CD14-positive monocyte (primary cell): ENCODE results near the gene PTPRN2. TPM values are rescaled to one million over a fixed set of nuclear protein-coding genes. Genes with fewer than 3 reads are reported as not detected.

Experiments used
- DNase-seq, 3 donors: peaks; one replicate each; pipeline ENCODE4 v3.0.0-alpha.2; 2011 to 2022
- H2AFZ ChIP-seq: 2 replicates; pipeline ENCODE4 v1.6.0; 2012; ENCODE audit warnings: mild to moderate bottlenecking, low read depth, low read length, inconsistent platforms; ENCODE audit not compliant: insufficient read depth, poor library complexity, severe bottlenecking
- H3K27ac ChIP-seq, 2 donors: 1 replicate in 1 of 2; 2 replicates in 1 of 2; pipeline ENCODE4 v1.5.1; 2012 to 2013; ENCODE audit warnings: low read length in 2 of 2, control low read depth in 1 of 2, inconsistent platforms in 1 of 2, low read depth in 1 of 2, mild to moderate bottlenecking in 1 of 2
- H3K27me3 ChIP-seq, 2 donors: one replicate each; pipeline versions ENCODE4 v1.6.0 to v1.6.1; 2011 to 2013; ENCODE audit warnings: low read length in 2 of 2; ENCODE audit not compliant: control insufficient read depth in 2 of 2, insufficient read depth in 2 of 2
- H3K36me3 ChIP-seq, 2 donors: replicated peaks in 1 of 2; 1 replicate in 1 of 2; 2 replicates in 1 of 2; pipeline versions ENCODE4 v1.5.1 to v1.6.1; 2012 to 2013; ENCODE audit warnings: low read length in 2 of 2, control low read depth in 1 of 2, inconsistent platforms in 1 of 2, mild to moderate bottlenecking in 1 of 2; ENCODE audit not compliant: insufficient read depth in 2 of 2, control insufficient read depth in 1 of 2
- H3K4me1 ChIP-seq, 2 donors: 1 replicate in 1 of 2; 2 replicates in 1 of 2; pipeline versions ENCODE4 v1.5.1 to v1.6.1; 2012 to 2013; ENCODE audit warnings: low read length in 2 of 2, control low read depth in 1 of 2, inconsistent platforms in 1 of 2, mild to moderate bottlenecking in 1 of 2, moderate library complexity in 1 of 2; ENCODE audit not compliant: insufficient read depth in 2 of 2, control insufficient read depth in 1 of 2
- H3K4me2 ChIP-seq: replicated peaks from 2 replicates; pipeline ENCODE3; 2012; ENCODE audit warnings: low read length, moderate library complexity, mild to moderate bottlenecking; ENCODE audit not compliant: poor library complexity, severe bottlenecking; ENCODE audit errors: extremely low read depth
- H3K4me3 ChIP-seq, 3 experiments: fragments of 200-600 bp in 1 of 3; sonication (generic) in 1 of 3; replicated peaks in 1 of 3; 1 replicate in 2 of 3; 2 replicates in 1 of 3; pipeline ENCODE4 v1.5.1; 2011 to 2013; ENCODE audit warnings: low read length in 3 of 3, mild to moderate bottlenecking in 3 of 3, control low read depth in 2 of 3, low read depth in 2 of 3, inconsistent platforms in 1 of 3, moderate library complexity in 1 of 3
- H3K79me2 ChIP-seq: 2 replicates; pipeline ENCODE4 v1.6.0; 2012; ENCODE audit warnings: mild to moderate bottlenecking, control low read depth, inconsistent platforms, low read length, moderate library complexity; ENCODE audit not compliant: insufficient read depth
- H3K9ac ChIP-seq: 2 replicates; pipeline ENCODE4 v1.6.0; 2017; ENCODE audit warnings: low read length, mild to moderate bottlenecking; ENCODE audit not compliant: insufficient read depth, poor library complexity, severe bottlenecking
- H3K9me3 ChIP-seq, 2 donors: replicated peaks in 1 of 2; 1 replicate in 1 of 2; 2 replicates in 1 of 2; pipeline versions ENCODE4 v1.5.1 to v1.6.1; 2012 to 2013; ENCODE audit warnings: low read length in 2 of 2, control low read depth in 1 of 2; ENCODE audit not compliant: control insufficient read depth in 1 of 2, insufficient read depth in 1 of 2
- H4K20me1 ChIP-seq: 2 replicates; pipeline ENCODE4 v1.6.0; 2012; ENCODE audit warnings: mild to moderate bottlenecking, low read length, control low read depth, moderate library complexity; ENCODE audit not compliant: insufficient read depth
- H3K27ac Mint-ChIP-seq, 7 donors: one replicate each; pipeline ENCODE4 v1.8.0; 2020; ENCODE audit warnings: mild to moderate bottlenecking in 7 of 7, mixed read lengths in 7 of 7, moderate library complexity in 6 of 7, inconsistent platforms in 2 of 7
- H3K27me3 Mint-ChIP-seq, 3 donors: one replicate each; pipeline ENCODE4 v1.8.0; 2021 to 2022; ENCODE audit warnings: low read depth in 3 of 3, mild to moderate bottlenecking in 3 of 3, mixed read lengths in 3 of 3, moderate library complexity in 3 of 3, inconsistent platforms in 1 of 3
- H3K36me3 Mint-ChIP-seq, 2 donors: one replicate each; pipeline ENCODE4 v1.8.0; 2020; ENCODE audit warnings: mixed read lengths in 2 of 2, inconsistent platforms in 1 of 2, mild to moderate bottlenecking in 1 of 2
- H3K4me1 Mint-ChIP-seq: one replicate; pipeline ENCODE4 v1.8.0; 2020; ENCODE audit warnings: mild to moderate bottlenecking, mixed read lengths
- H3K4me3 Mint-ChIP-seq, 2 donors: one replicate each; pipeline ENCODE4 v1.8.0; 2020; ENCODE audit warnings: mild to moderate bottlenecking in 2 of 2, mixed read lengths in 2 of 2, moderate library complexity in 1 of 2
- H3K9me3 Mint-ChIP-seq, 7 donors: one replicate each; pipeline ENCODE4 v1.8.0; 2020 to 2022; ENCODE audit warnings: mixed read lengths in 7 of 7, mild to moderate bottlenecking in 6 of 7, moderate library complexity in 6 of 7, inconsistent platforms in 2 of 7
- WGBS: methylation state at CpG from one replicate; pipeline ENCODE4 v1.1.5; 2013; ENCODE audit warnings: missing lambda C conversion rate; ENCODE audit not compliant: insufficient coverage; 5-methylcytosine and 5-hydroxymethylcytosine counted together
- intact Hi-C, 2 donors: fragments of 100-400 bp; cut with micrococcal nuclease; formaldehyde crosslinking; loops; one replicate each; pipeline versions ENCODE4 v1.15.0 to v1.15.1; 2023
- polyA plus RNA-seq, 3 donors: library from polyadenylated mRNA; depleted of rRNA in 1 of 3; unstranded in 2 of 3; stranded (reverse) in 1 of 3; fragments of 300-500 nt in 2 of 3; fragments of >200 nt in 1 of 3; fragmentation: Illumina TruSeq in 2 of 3; gene quantifications; 1 replicate in 2 of 3; 2 replicates in 1 of 3; pipeline ENCODE4 v1.2.3, GENCODE V29; 2012 to 2021
- TF ChIP-seq, protein P1 (sequence below): fragments of 200-600 bp; IDR thresholded peaks from one replicate; pipeline ENCODE4 v1.8.0; 2022; ENCODE audit warnings: antibody characterized with exemption, mild to moderate bottlenecking

PTPRN2 gene
- polyA plus RNA-seq, 3 donors = 0.25 to 1.4 (median 0.97) TPM

- H3K4me3 ChIP-seq = no peak overlapping the region
- 91% methylated on average over 5 of the region's 6 CpGs for WGBS
- DNase-seq = no peak
- H3K9me3 ChIP-seq = peaks cover 47 to 71% of the 10 kb centered on the region in 2 donors
- peaks cover 34 to 67% (median 53%) of the 10 kb centered on the region in 7 donors for H3K9me3 Mint-ChIP-seq
- no peak overlapping the region for H2AFZ ChIP-seq
- no peaks in the 10 kb centered on the region for H3K79me2 ChIP-seq
- H3K27me3 Mint-ChIP-seq = peaks cover 2 to 4% (median 3%) of the 10 kb centered on the region in 3 donors
- H3K4me1 Mint-ChIP-seq = no peaks in the 10 kb centered on the region
- H3K27me3 ChIP-seq = no peaks in the 10 kb centered on the region
- no peaks in the 10 kb centered on the region for H3K4me1 ChIP-seq
- no peak overlapping the region for H3K27ac Mint-ChIP-seq
- no peak overlapping the region for H3K9ac ChIP-seq
- no peak overlapping the region for H3K27ac ChIP-seq
- H3K36me3 ChIP-seq = no peaks in the 10 kb centered on the region
- H3K36me3 Mint-ChIP-seq = no peaks in the 10 kb centered on the region
- no peaks in the 10 kb centered on the region for H4K20me1 ChIP-seq
- intact Hi-C loops = no loop called here
- TF ChIP-seq, protein P1, sequence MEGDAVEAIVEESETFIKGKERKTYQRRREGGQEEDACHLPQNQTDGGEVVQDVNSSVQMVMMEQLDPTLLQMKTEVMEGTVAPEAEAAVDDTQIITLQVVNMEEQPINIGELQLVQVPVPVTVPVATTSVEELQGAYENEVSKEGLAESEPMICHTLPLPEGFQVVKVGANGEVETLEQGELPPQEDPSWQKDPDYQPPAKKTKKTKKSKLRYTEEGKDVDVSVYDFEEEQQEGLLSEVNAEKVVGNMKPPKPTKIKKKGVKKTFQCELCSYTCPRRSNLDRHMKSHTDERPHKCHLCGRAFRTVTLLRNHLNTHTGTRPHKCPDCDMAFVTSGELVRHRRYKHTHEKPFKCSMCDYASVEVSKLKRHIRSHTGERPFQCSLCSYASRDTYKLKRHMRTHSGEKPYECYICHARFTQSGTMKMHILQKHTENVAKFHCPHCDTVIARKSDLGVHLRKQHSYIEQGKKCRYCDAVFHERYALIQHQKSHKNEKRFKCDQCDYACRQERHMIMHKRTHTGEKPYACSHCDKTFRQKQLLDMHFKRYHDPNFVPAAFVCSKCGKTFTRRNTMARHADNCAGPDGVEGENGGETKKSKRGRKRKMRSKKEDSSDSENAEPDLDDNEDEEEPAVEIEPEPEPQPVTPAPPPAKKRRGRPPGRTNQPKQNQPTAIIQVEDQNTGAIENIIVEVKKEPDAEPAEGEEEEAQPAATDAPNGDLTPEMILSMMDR = no peak
- no peak overlapping the region for H3K4me2 ChIP-seq
- H3K4me3 Mint-ChIP-seq = no peak overlapping the region
Observed at GRCh38 chr7:157943561-157943960, 644.1 kb downstream of the PTPRN2 start.

DNA sequence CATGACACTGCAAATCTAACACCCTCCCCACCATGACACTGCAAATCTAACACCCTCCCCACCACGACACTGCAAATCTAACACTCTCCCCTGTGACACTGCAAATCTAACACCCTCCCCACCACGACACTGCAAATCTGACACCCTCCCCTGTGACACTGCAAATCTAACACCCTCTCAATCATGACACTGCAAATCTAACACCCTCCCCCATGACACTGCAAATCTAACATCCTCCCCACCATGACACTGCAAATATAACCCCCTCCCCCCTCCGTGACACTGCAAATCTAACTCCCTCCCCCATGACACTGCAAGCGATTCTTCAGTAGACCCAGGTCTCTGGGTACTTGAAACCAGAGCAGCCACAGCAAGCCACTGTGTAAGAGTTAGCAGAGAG, 646.4 kb downstream of the PTPRN2 start:
- Histone ChIP-seq H2AFZ (no peak overlapping the region), H3K27me3 (no peaks in the 10 kb centered on the region), H3K36me3 (no peaks in the 10 kb centered on the region), H3K27ac (no peak overlapping the region), H3K9ac (no peak overlapping the region), H3K9me3 (peaks cover 37 to 76% of the 10 kb centered on the region in 2 donors), H3K4me2 (no peak overlapping the region), H4K20me1 (no peaks in the 10 kb centered on the region), H3K4me3 (no peak overlapping the region), H3K4me1 (no peaks in the 10 kb centered on the region), H3K79me2 (no peaks in the 10 kb centered on the region)
- no peaks in the 10 kb centered on the region for H3K4me1 Mint-ChIP-seq
- DNase-seq = no peak
- peaks cover 2 to 6% (median 3%) of the 10 kb centered on the region in 3 donors for H3K27me3 Mint-ChIP-seq
- WGBS = 67% methylated on average over 1 of the region's 4 CpGs
- H3K9me3 Mint-ChIP-seq = peaks cover 35 to 54% (median 47%) of the 10 kb centered on the region in 7 donors
- H3K4me3 Mint-ChIP-seq = no peak overlapping the region
- TF ChIP-seq, protein P1 = no peak
- H3K36me3 Mint-ChIP-seq = no peaks in the 10 kb centered on the region
- intact Hi-C loops = no loop called here
- H3K27ac Mint-ChIP-seq = no peak overlapping the region
